Testis (tissue), 3 donors: ENCODE measurements around the gene RASD2. TPM values are rescaled to one million over a fixed set of nuclear protein-coding genes. Genes with fewer than 3 reads are reported as not detected.

Experiments used
- DNase-seq: peaks from one replicate; pipeline ENCODE4 v3.0.0-alpha.2; 2019
- H3K27ac ChIP-seq, 2 donors: fragments of 200-600 bp; sonication (generic); one replicate each; pipeline ENCODE4 v1.5.1; 2019
- H3K27me3 ChIP-seq: fragments of 200-600 bp; sonication (generic); one replicate; pipeline ENCODE4 v1.5.1; 2019
- H3K36me3 ChIP-seq: fragments of 200-600 bp; sonication (generic); one replicate; pipeline ENCODE4 v1.5.1; 2017; ENCODE audit warnings: low read depth; ENCODE audit errors: missing control alignments
- H3K4me1 ChIP-seq: fragments of 200-600 bp; sonication (generic); one replicate; pipeline ENCODE4 v1.5.1; 2019
- H3K4me3 ChIP-seq, 2 donors: fragments of 200-600 bp; sonication (generic); one replicate each; pipeline ENCODE4 v1.5.1; 2017 to 2019
- H3K9me3 ChIP-seq: fragments of 200-600 bp; sonication (generic); one replicate; pipeline ENCODE4 v1.5.1; 2017
- CTCF ChIP-seq, 3 experiments: fragments of 450-650 bp in 2 of 3; fragments of 200-600 bp in 1 of 3; sonication (generic) in 1 of 3; IDR thresholded peaks; one replicate each; pipeline ENCODE4 v1.5.1; 2016 to 2019; ENCODE audit warnings: antibody characterized with exemption in 3 of 3, mild to moderate bottlenecking in 2 of 3, moderate library complexity in 1 of 3
- POLR2A ChIP-seq: fragments of 450-650 bp; IDR thresholded peaks from one replicate; pipeline ENCODE4 v1.6.1; 2017; ENCODE audit warnings: antibody characterized with exemption, mild to moderate bottlenecking, moderate library complexity
- WGBS, 2 donors: methylation state at CpG; one replicate each; pipeline ENCODE4 v1.1.5; 2018; 5-methylcytosine and 5-hydroxymethylcytosine counted together
- intact Hi-C: fragments of 100-400 bp; cut with DNase I; formaldehyde crosslinking; loops from one replicate; pipeline ENCODE4 v1.15.1; 2023; ENCODE audit warnings: low total_unique reads
- polyA plus RNA-seq: library from polyadenylated mRNA; stranded (reverse); fragments of 350-450 nt; fragmentation: Illumina TruSeq; extraction: RNeasy Lipid Tissue Mini Kit (QIAGEN cat#74804); gene quantifications from one replicate; pipeline ENCODE4 v1.2.3, GENCODE V29; 2014; ENCODE audit warnings: low read depth, low replicate concordance; ENCODE audit not compliant: insufficient read depth
- total RNA-seq, 2 donors: library from RNA; depleted of rRNA; stranded (reverse); fragments of >200 nt; gene quantifications; one replicate each; pipeline ENCODE4 v1.2.3, GENCODE V29; 2016

The RASD2 gene
- total and polyA plus RNA-seq, 3 donors from 2014 or later: 1.2 to 1.7 (median 1.7) TPM

DNA sequence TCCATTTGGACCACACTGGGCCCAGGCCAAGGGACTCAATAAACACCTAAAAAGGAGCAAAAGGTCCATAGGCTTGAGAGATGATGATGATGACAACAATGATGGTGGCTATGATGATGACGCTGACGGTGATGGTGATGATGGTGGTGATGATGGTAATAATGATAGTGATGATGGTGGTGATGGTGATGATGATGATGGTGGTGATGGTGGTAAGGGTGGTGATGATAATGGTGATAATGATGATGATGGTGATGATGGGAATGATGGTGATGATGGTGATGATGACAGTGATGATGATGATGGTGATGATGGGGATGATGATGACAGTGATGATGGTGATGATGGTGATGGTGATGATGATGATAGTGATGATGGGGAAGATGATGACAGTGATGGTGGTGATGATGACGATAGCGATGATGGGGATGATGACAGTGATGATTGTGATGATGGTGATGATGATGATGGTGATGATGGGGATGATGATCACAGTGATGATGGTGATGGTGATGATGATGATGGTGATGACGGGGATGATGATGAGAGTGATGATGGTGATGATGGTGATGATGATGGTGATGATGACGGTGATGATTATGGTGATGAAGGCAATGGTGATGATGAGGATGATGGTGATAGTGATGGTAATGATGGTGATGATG lies 7.1 kb upstream of the RASD2 start:
- intact Hi-C loops: no loop called here
- Histone ChIP-seq H3K27me3 (no peaks in the 10 kb centered on the region), H3K36me3 (no peaks in the 10 kb centered on the region), H3K4me3 (no peak overlapping the region), H3K9me3 (no peaks in the 10 kb centered on the region), H3K27ac (no peak overlapping the region), H3K4me1 (no peaks in the 10 kb centered on the region)
- no peak for DNase-seq
- 92 to 94% methylated on average over 6 of the region's 6 CpGs for WGBS, 2 donors
- TF ChIP-seq CTCF (IDR thresholded peaks at IDR 0.05): no peak
- no peak for TF ChIP-seq POLR2A

GRCh38 chr22:35534091-35534490 lies 6.5 kb upstream of the RASD2 start:
- Histone ChIP-seq H3K4me3 (no peak overlapping the region), H3K27ac (no peak overlapping the region), H3K9me3 (no peaks in the 10 kb centered on the region), H3K4me1 (no peaks in the 10 kb centered on the region), H3K27me3 (no peaks in the 10 kb centered on the region), H3K36me3 (no peaks in the 10 kb centered on the region)
- intact Hi-C loops: no loop called here
- DNase-seq: no peak
- WGBS, 2 donors: 85 to 93% methylated on average over 3 of the region's 3 CpGs
- no peak for TF ChIP-seq POLR2A
- TF ChIP-seq CTCF (IDR thresholded peaks at IDR 0.05): no peak

DNA sequence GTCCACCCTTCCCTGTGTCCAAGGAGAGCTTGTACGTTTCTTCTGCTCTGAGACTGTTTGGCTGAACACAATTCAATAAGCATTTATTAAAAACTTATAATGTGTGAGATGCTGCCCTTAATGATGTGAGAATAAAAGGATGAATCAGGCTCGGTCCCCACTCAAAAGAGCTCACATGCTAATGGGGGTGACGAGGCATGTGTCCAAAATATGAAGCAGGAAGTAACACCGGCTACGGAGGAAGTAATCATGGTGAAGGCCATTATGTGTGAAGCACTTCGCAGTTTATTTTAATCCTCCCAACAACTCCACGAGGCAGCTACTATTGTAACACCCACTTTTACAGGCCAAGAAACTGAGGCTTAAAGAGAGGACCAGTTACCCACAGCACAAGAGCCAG lies 3.4 kb upstream of the RASD2 start:
- 72 to 75% methylated on average over 7 of the region's 7 CpGs for WGBS, 2 donors

DNA sequence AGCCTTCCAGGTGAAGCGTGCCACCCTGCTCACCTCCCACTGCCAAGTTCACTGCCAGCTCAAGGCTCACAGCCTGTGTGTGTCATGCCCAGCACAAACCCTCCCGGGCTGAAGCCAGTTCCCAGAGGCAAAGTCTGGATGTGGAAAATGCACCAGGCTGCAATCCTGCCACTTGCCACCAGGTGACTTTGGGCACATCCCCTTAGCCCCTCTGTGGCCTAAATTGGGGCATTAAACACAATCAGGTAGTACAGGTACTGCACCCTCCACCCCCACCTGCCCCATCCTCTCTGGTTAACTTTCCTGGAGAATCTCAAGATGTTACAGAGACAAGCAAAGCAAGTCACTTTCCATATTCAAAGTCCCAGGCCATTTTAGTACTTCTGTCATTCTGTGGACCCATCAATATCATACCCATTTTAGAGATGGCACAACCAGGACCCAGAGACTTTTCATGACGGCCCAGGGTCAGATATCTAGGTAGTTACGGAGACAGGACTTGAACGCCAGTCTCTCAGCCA lies 1.8 kb upstream of the RASD2 start:
- 69 to 80% methylated on average over 4 to 5 of the region's 5 CpGs for WGBS, 2 donors
- Histone ChIP-seq H3K27me3 (no peaks in the 10 kb centered on the region), H3K4me1 (no peaks in the 10 kb centered on the region), H3K9me3 (no peaks in the 10 kb centered on the region), H3K36me3 (no peaks in the 10 kb centered on the region), H3K4me3 (no peak overlapping the region), H3K27ac (no peak overlapping the region)
- intact Hi-C loops: no loop called here
- peak in 2 of 3 experiments; percentile 51 to 52 for TF ChIP-seq CTCF (IDR thresholded peaks at IDR 0.05)
- TF ChIP-seq POLR2A: no peak
- no peak for DNase-seq

More for the DNA sequence above, 3.4 kb upstream of the RASD2 start:
- H3K36me3 ChIP-seq: no peaks in the 10 kb centered on the region
- intact Hi-C loops: no loop called here
- H3K27me3 ChIP-seq: no peaks in the 10 kb centered on the region
- H3K9me3 ChIP-seq: no peaks in the 10 kb centered on the region
- H3K4me1 ChIP-seq: no peaks in the 10 kb centered on the region
- H3K4me3 ChIP-seq: no peak overlapping the region
- no peak for TF ChIP-seq POLR2A
- TF ChIP-seq CTCF (IDR thresholded peaks at IDR 0.05): no peak
- no peak overlapping the region for H3K27ac ChIP-seq
- DNase-seq: no peak

- H3K27me3 ChIP-seq: no peaks in the 10 kb centered on the region
- no peaks in the 10 kb centered on the region for H3K9me3 ChIP-seq
- no peak for TF ChIP-seq CTCF (IDR thresholded peaks at IDR 0.05)
- DNase-seq: no peak
- WGBS, 2 donors: 10 to 11% methylated on average over 3 of the region's 3 CpGs
- H3K36me3 ChIP-seq: no peaks in the 10 kb centered on the region
- H3K4me3 ChIP-seq: peak overlapping the region in 1 of 2 donors; percentile 44
- intact Hi-C loops: no loop called here
- no peaks in the 10 kb centered on the region for H3K4me1 ChIP-seq
- H3K27ac ChIP-seq: no peak overlapping the region
These were observed 1.1 kb upstream of the RASD2 start for GRCh38 chr22:35539487-35539886.
